A549 (cell line): ENCODE measurements around the gene NTM. TPM values are rescaled to one million over a fixed set of nuclear protein-coding genes. Genes with fewer than 3 reads are reported as not detected.

Experiments used
- ATAC-seq, 2 experiments: fragments of 200-7000 bp in 1 of 2; fragments of >200 bp in 1 of 2; cut with Nextera tagmentation in 1 of 2; cut with Tn5 transposase in 1 of 2; 3 replicates each; pipeline versions ENCODE4 v1.8.0 to v1.9.1; 2018 to 2020; ENCODE audit warnings: mild to moderate bottlenecking in 1 of 2, moderate library complexity in 1 of 2
- CTCF ChIA-PET: fragments of 300-600 bp; sonication (Branson Sonifier 250); formaldehyde crosslinking; extraction: SDS; loops from one replicate; lab custom pipeline; 2021; ENCODE audit warnings: antibody characterized with exemption, inconsistent platforms; lab: Yijun Ruan, JAX
- POLR2A ChIA-PET: fragments of 350-600 bp; formaldehyde crosslinking; extraction: SDS; loops from one replicate; lab custom pipeline; 2021; ENCODE audit warnings: antibody characterized with exemption, inconsistent platforms; lab: Yijun Ruan, JAX
- DNase-seq, 2 experiments: peaks; one replicate each; pipeline versions ENCODE4 v3.0.0 to v3.0.0-alpha.2; 2011 to 2016; ENCODE audit warnings: low read depth in 1 of 2, low spot score in 1 of 2
- FAIRE-seq: peaks from 2 replicates; lab custom pipeline; 2011; peaks lifted over from hg19 to GRCh38; lab: Jason Lieb, UNC
- H3K27ac ChIP-seq, 2 experiments: fragments of >200 bp; sonication (Bioruptor Twin); formaldehyde crosslinking; 3 replicates each; pipeline ENCODE4 v1.5.1; 2016 to 2017
- H3K4me1 ChIP-seq: fragments of >200 bp; sonication (Bioruptor Twin); formaldehyde crosslinking; 3 replicates; pipeline ENCODE4 v1.6.1; 2016
- H3K4me2 ChIP-seq: fragments of >200 bp; sonication (Bioruptor Twin); formaldehyde crosslinking; 3 replicates; pipeline ENCODE4 v1.6.1; 2016
- H3K4me3 ChIP-seq: fragments of >200 bp; sonication (Bioruptor Twin); formaldehyde crosslinking; 3 replicates; pipeline ENCODE4 v1.5.1; 2016
- H3K9me3 ChIP-seq: fragments of >200 bp; sonication (Bioruptor Twin); formaldehyde crosslinking; 3 replicates; pipeline ENCODE4 v1.6.1; 2016
- CBX8 ChIP-seq: fragments of 200-600 bp; sonication (generic); IDR thresholded peaks from 2 replicates; pipeline ENCODE4 v1.6.1; 2016
- CHD4 ChIP-seq: fragments of 200-600 bp; sonication (generic); IDR thresholded peaks from 2 replicates; pipeline ENCODE4 v1.6.1; 2016; ENCODE audit warnings: antibody characterized with exemption, mild to moderate bottlenecking, borderline replicate concordance
- EP300 ChIP-seq, 2 experiments: fragments of >200 bp; sonication (Bioruptor Twin); formaldehyde crosslinking; IDR thresholded peaks; 2 replicates in 1 of 2; 3 replicates in 1 of 2; pipeline ENCODE4 v1.6.1; 2016 to 2017
- FOSL2 ChIP-seq, 2 experiments: fragments of 450-650 bp in 1 of 2; fragments of >200 bp in 1 of 2; sonication (Bioruptor Twin) in 1 of 2; formaldehyde crosslinking; IDR thresholded peaks; 2 replicates each; pipeline versions ENCODE4 v1.5.0 to v1.6.1; 2016 to 2020; ENCODE audit warnings: mild to moderate bottlenecking in 1 of 2, moderate library complexity in 1 of 2
- FOXS1 ChIP-seq: fragments of 250-450 bp; sonication (Bioruptor Pico); IDR thresholded peaks from 2 replicates; pipeline ENCODE4 v1.5.0; 2020; ENCODE audit warnings: mild to moderate bottlenecking, moderate library complexity
- JUN ChIP-seq, 2 experiments: fragments of >200 bp; sonication (Bioruptor Twin); formaldehyde crosslinking; IDR thresholded peaks; 2 replicates in 1 of 2; 3 replicates in 1 of 2; pipeline ENCODE4 v1.6.1; 2016 to 2017
- JUNB ChIP-seq: fragments of >200 bp; sonication (Bioruptor Twin); formaldehyde crosslinking; IDR thresholded peaks from 2 replicates; pipeline ENCODE4 v1.6.1; 2016
- KDM5A ChIP-seq: fragments of 200-600 bp; sonication (generic); IDR thresholded peaks from 2 replicates; pipeline ENCODE4 v1.6.1; 2016; ENCODE audit warnings: antibody characterized with exemption, mild to moderate bottlenecking
- MAX ChIP-seq: IDR thresholded peaks from 2 replicates; pipeline ENCODE4 v1.6.1; 2012
- POLR2A ChIP-seq: IDR thresholded peaks from 2 replicates; pipeline ENCODE4 v1.6.1; 2012; ENCODE audit warnings: mild to moderate bottlenecking, low read length
- POLR2AphosphoS2 ChIP-seq: conservative IDR thresholded peaks from 2 replicates; pipeline ENCODE4 v1.6.1; 2012; ENCODE audit warnings: low read length, improper control_type of control experiment, inconsistent platforms
- RAD21 ChIP-seq, 2 experiments: fragments of >200 bp in 1 of 2; sonication (Bioruptor Twin) in 1 of 2; formaldehyde crosslinking in 1 of 2; IDR thresholded peaks in 1 of 2; conservative IDR thresholded peaks in 1 of 2; 2 replicates in 1 of 2; 3 replicates in 1 of 2; pipeline ENCODE4 v1.6.1; 2012 to 2018; ENCODE audit warnings: inconsistent platforms in 1 of 2
- RARB ChIP-seq: fragments of 250-450 bp; sonication (Bioruptor Pico); IDR thresholded peaks from 2 replicates; pipeline ENCODE4 v1.8.0; 2021; ENCODE audit warnings: mild to moderate bottlenecking, moderate library complexity
- RCOR1 ChIP-seq: fragments of 150-350 bp; IDR thresholded peaks from 2 replicates; pipeline ENCODE4 v1.6.1; 2014; ENCODE audit warnings: antibody characterized with exemption, low read length, low read depth
- REST ChIP-seq: fragments of 200-600 bp; sonication (generic); IDR thresholded peaks from 2 replicates; pipeline ENCODE4 v1.6.1; 2016; ENCODE audit warnings: antibody characterized with exemption, mild to moderate bottlenecking, moderate library complexity
- RFX5 ChIP-seq: fragments of 450-650 bp; IDR thresholded peaks from 2 replicates; pipeline ENCODE4 v1.7.1; 2014; ENCODE audit warnings: antibody characterized with exemption, mild to moderate bottlenecking, moderate library complexity
- SREBF2 ChIP-seq: fragments of 450-650 bp; IDR thresholded peaks from 2 replicates; pipeline ENCODE4 v1.6.1; 2014; ENCODE audit warnings: mild to moderate bottlenecking, moderate library complexity
- TFCP2L1 ChIP-seq: fragments of 250-450 bp; sonication (Bioruptor Pico); IDR thresholded peaks from 2 replicates; pipeline ENCODE4 v1.5.0; 2021; ENCODE audit warnings: mild to moderate bottlenecking
- USF2 ChIP-seq: fragments of 450-650 bp; IDR thresholded peaks from 2 replicates; pipeline ENCODE4 v1.6.1; 2014; ENCODE audit warnings: antibody characterized with exemption
- ZNF302 ChIP-seq: fragments of 250-450 bp; sonication (Bioruptor Pico); IDR thresholded peaks from 2 replicates; pipeline ENCODE4 v1.9.0; 2021; ENCODE audit warnings: inconsistent platforms, mild to moderate bottlenecking, moderate library complexity
- ZSCAN20 ChIP-seq: fragments of 250-450 bp; sonication (Bioruptor Pico); IDR thresholded peaks from 2 replicates; pipeline ENCODE4 v1.8.0; 2022; ENCODE audit warnings: mild to moderate bottlenecking, moderate library complexity
- WGBS: methylation state at CpG from one replicate; pipeline ENCODE4 v1.1.6; 2017; ENCODE audit errors: missing lambda C conversion rate; 5-methylcytosine and 5-hydroxymethylcytosine counted together
- polyA plus RNA-seq, 4 experiments: library from polyadenylated mRNA; depleted of rRNA in 3 of 4; stranded (reverse); fragments of >200 nt; fragmentation: RNase III in 1 of 4; extraction: RNeasy Plus Mini Kit Qiagen cat#74134 plus additional on column Dnase treatment in 1 of 4; gene quantifications; 2 replicates in 3 of 4; 3 replicates in 1 of 4; pipeline ENCODE4 v1.2.3, GENCODE V29; 2011 to 2017
- TF ChIP-seq, protein P1 (sequence below): fragments of >200 bp; sonication (Bioruptor Twin); formaldehyde crosslinking; IDR thresholded peaks from 3 replicates; pipeline ENCODE4 v1.5.1; 2016
- TF ChIP-seq, protein P2 (sequence below): fragments of >200 bp; sonication (Bioruptor Twin); formaldehyde crosslinking; IDR thresholded peaks from 2 replicates; pipeline ENCODE4 v1.6.1; 2016
- TF ChIP-seq, protein P3 (sequence below): fragments of 250-450 bp; sonication (Bioruptor Pico); IDR thresholded peaks from 2 replicates; pipeline ENCODE4 v1.5.0; 2021; ENCODE audit warnings: mild to moderate bottlenecking, moderate library complexity, borderline replicate concordance

NTM gene
- polyA plus RNA-seq, 2 of the 4 experiments (the other 2 are of a cell fraction), result not detected

GRCh38 chr11:132119573-132119972, 749.2 kb downstream of the NTM start (continued):
- TF ChIP-seq REST (no peak), TFCP2L1 (no peak), MAX (no peak), JUNB (no peak), RFX5 (no peak)

GRCh38 chr11:132122735-132123134, 752.3 kb downstream of the NTM start:
- ChIA-PET POLR2A (no interaction called here), CTCF (no interaction called here)
- Histone ChIP-seq H3K4me2 (no peak overlapping the region), H3K9me3 (no peaks in the 10 kb centered on the region), H3K4me3 (no peak overlapping the region), H3K27ac (no peak overlapping the region), H3K4me1 (no peaks in the 10 kb centered on the region)
- TF ChIP-seq USF2, result no peak
- TF ChIP-seq POLR2AphosphoS2, result no peak
- no peak for TF ChIP-seq JUNB
- no peak for TF ChIP-seq CHD4
- no peak for TF ChIP-seq ZNF302 (CRISPR knock-in tag)
- TF ChIP-seq, protein P1, sequence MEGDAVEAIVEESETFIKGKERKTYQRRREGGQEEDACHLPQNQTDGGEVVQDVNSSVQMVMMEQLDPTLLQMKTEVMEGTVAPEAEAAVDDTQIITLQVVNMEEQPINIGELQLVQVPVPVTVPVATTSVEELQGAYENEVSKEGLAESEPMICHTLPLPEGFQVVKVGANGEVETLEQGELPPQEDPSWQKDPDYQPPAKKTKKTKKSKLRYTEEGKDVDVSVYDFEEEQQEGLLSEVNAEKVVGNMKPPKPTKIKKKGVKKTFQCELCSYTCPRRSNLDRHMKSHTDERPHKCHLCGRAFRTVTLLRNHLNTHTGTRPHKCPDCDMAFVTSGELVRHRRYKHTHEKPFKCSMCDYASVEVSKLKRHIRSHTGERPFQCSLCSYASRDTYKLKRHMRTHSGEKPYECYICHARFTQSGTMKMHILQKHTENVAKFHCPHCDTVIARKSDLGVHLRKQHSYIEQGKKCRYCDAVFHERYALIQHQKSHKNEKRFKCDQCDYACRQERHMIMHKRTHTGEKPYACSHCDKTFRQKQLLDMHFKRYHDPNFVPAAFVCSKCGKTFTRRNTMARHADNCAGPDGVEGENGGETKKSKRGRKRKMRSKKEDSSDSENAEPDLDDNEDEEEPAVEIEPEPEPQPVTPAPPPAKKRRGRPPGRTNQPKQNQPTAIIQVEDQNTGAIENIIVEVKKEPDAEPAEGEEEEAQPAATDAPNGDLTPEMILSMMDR, result no peak
- TF ChIP-seq, protein P2, sequence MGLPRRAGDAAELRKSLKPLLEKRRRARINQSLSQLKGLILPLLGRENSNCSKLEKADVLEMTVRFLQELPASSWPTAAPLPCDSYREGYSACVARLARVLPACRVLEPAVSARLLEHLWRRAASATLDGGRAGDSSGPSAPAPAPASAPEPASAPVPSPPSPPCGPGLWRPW, result no peak
- TF ChIP-seq FOSL2 (IDR thresholded peaks at IDR 0.05), result no peak
- no peak for TF ChIP-seq FOSL2 (CRISPR knock-in tag; IDR thresholded peaks at IDR 0.05)
- TF ChIP-seq CBX8, result no peak
- TF ChIP-seq JUN (IDR thresholded peaks at IDR 0.05), result no peak
- no peak for TF ChIP-seq POLR2A
- no peak for TF ChIP-seq ZSCAN20
- TF ChIP-seq RCOR1, result no peak
- TF ChIP-seq EP300 (IDR thresholded peaks at IDR 0.05), result no peak
- no peak for TF ChIP-seq SREBF2
- no peak for TF ChIP-seq KDM5A
- TF ChIP-seq FOXS1, result no peak
- TF ChIP-seq, protein P3, sequence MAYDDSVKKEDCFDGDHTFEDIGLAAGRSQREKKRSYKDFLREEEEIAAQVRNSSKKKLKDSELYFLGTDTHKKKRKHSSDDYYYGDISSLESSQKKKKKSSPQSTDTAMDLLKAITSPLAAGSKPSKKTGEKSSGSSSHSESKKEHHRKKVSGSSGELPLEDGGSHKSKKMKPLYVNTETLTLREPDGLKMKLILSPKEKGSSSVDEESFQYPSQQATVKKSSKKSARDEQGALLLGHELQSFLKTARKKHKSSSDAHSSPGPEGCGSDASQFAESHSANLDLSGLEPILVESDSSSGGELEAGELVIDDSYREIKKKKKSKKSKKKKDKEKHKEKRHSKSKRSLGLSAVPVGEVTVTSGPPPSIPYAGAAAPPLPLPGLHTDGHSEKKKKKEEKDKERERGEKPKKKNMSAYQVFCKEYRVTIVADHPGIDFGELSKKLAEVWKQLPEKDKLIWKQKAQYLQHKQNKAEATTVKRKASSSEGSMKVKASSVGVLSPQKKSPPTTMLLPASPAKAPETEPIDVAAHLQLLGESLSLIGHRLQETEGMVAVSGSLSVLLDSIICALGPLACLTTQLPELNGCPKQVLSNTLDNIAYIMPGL, result no peak
- no peak for TF ChIP-seq RAD21 (conservative IDR thresholded peaks at IDR 0.05 in 1 of 2, IDR thresholded peaks at IDR 0.05 in 1 of 2)
- TF ChIP-seq RARB, result no peak
- ATAC-seq (no peak), FAIRE-seq (no peak), DNase-seq (no peak)
- 3% methylated on average over 4 of the region's 4 CpGs for WGBS
